HG03520 (cell line): Measurements from ENCODE around the gene DOCK2.
"Not testable (repeated sequence)": the region's sequence is repeated elsewhere in the genome, so short reads cannot be mapped to it uniquely, and the experiment has no call there.

Source experiments
- ATAC-seq: cut with Tn5 transposase; IDR thresholded peaks from one replicate; pipeline ENCODE4 v1.9.1; 2021; ENCODE audit warnings: mild to moderate bottlenecking, moderate library complexity; ENCODE audit not compliant: unreplicated experiment

The DOCK2 gene

GRCh38 chr5:169923988-169924387 lies 286.9 kb downstream of the DOCK2 start:
- ATAC-seq, result no peak

- no peak for ATAC-seq
Observed at GRCh38 chr5:169933127-169933526, 296.1 kb downstream of the DOCK2 start.

GRCh38 chr5:169933616-169934015 lies 296.5 kb downstream of the DOCK2 start:
- no peak for ATAC-seq

GRCh38 chr5:169934990-169935389 lies 297.9 kb downstream of the DOCK2 start:
- ATAC-seq, result no peak

GRCh38 chr5:169935762-169936161 lies 298.7 kb downstream of the DOCK2 start:
- no peak for ATAC-seq

- ATAC-seq, result no peak
Observed at GRCh38 chr5:169938439-169938838, 301.4 kb downstream of the DOCK2 start.

GRCh38 chr5:169939731-169940130 lies 302.7 kb downstream of the DOCK2 start:
- no peak for ATAC-seq

- no peak for ATAC-seq
Observed at GRCh38 chr5:169941542-169941941, 304.5 kb downstream of the DOCK2 start.

GRCh38 chr5:169942181-169942580 lies 305.1 kb downstream of the DOCK2 start:
- ATAC-seq, result no peak

GRCh38 chr5:169943026-169943425 lies 306.0 kb downstream of the DOCK2 start:
- ATAC-seq, result no peak

GRCh38 chr5:169944115-169944514 lies 307.0 kb downstream of the DOCK2 start:
- no peak for ATAC-seq

GRCh38 chr5:169944922-169945680 lies 308.0 kb downstream of the DOCK2 start:
- ATAC-seq, result no peak

GRCh38 chr5:169945831-169946261 lies 308.8 kb downstream of the DOCK2 start:
- no peak for ATAC-seq

GRCh38 chr5:169946743-169947295 lies 309.7 kb downstream of the DOCK2 start:
- ATAC-seq, result no peak

- ATAC-seq, result no peak
Observed at GRCh38 chr5:169950333-169950732, 313.3 kb downstream of the DOCK2 start.

- not testable (repeated sequence) for ATAC-seq
Observed at GRCh38 chr5:169953196-169953595, 316.1 kb downstream of the DOCK2 start.

GRCh38 chr5:169954786-169955185 lies 317.7 kb downstream of the DOCK2 start:
- no peak for ATAC-seq

- ATAC-seq, result no peak
Observed at GRCh38 chr5:169956126-169956525, 319.1 kb downstream of the DOCK2 start.

- no peak for ATAC-seq
Observed at GRCh38 chr5:169956756-169957155, 319.7 kb downstream of the DOCK2 start.

- ATAC-seq, result no peak
Observed at GRCh38 chr5:169958278-169958677, 321.2 kb downstream of the DOCK2 start.

- no peak for ATAC-seq
Observed at GRCh38 chr5:169960659-169961058, 323.6 kb downstream of the DOCK2 start.

- ATAC-seq, result no peak
Observed at GRCh38 chr5:169964246-169964645, 327.2 kb downstream of the DOCK2 start.

GRCh38 chr5:169970339-169970738 lies 333.3 kb downstream of the DOCK2 start:
- ATAC-seq, result no peak
